Astrocyte of the cerebellum (primary cell): ENCODE data around the gene S100A2.

Experiments used
- DNase-seq: peaks from one replicate; pipeline ENCODE4 v3.0.0-alpha.2; 2011; ENCODE audit warnings: low read depth
- H3K4me3 ChIP-seq: 2 replicates; pipeline ENCODE4 v1.5.1; 2011; ENCODE audit warnings: mild to moderate bottlenecking, low read depth, low read length, moderate library complexity
- in situ Hi-C: cut with HindIII; loops from 2 replicates; pipeline ENCODE4 v1.10.0; 2017; ENCODE audit warnings: low sequenced_read_pairs
- TF ChIP-seq, protein P1 (sequence below): IDR thresholded peaks from 2 replicates; pipeline ENCODE4 v1.5.1; 2012; ENCODE audit warnings: low read length, low read depth, moderate library complexity, mild to moderate bottlenecking; ENCODE audit errors: missing control alignments

Gene S100A2

DNA sequence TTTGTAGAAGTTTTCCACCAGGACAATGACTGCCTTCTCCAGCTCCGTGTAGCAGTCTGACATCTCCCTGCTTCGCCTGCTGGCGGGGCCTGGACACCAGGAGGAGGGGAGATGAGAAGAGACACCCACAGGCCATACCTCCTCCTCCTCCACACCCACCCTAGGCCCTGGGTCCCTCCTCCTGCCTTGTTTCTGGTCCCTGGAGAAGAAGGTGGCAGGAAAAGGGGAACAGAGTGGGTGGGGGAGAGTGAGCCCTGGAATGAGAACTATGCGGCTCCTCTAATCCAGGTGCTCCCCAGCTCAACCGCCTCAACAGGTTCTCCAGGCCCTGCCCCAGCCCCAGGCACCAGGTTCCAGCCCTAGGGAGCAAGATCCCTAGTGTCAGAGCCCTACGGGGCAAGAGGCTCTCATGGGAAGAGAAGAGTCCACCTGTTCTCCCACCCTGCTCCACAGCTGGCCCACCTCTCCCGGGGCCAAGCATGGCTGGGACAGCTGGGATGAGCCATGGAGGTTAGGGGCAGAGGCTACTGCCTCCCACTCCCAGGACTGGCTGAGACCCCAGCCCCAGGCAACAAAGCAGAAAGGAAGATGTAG lies 42.5 kb upstream of the S100A2 start:
- TF ChIP-seq, protein P1, sequence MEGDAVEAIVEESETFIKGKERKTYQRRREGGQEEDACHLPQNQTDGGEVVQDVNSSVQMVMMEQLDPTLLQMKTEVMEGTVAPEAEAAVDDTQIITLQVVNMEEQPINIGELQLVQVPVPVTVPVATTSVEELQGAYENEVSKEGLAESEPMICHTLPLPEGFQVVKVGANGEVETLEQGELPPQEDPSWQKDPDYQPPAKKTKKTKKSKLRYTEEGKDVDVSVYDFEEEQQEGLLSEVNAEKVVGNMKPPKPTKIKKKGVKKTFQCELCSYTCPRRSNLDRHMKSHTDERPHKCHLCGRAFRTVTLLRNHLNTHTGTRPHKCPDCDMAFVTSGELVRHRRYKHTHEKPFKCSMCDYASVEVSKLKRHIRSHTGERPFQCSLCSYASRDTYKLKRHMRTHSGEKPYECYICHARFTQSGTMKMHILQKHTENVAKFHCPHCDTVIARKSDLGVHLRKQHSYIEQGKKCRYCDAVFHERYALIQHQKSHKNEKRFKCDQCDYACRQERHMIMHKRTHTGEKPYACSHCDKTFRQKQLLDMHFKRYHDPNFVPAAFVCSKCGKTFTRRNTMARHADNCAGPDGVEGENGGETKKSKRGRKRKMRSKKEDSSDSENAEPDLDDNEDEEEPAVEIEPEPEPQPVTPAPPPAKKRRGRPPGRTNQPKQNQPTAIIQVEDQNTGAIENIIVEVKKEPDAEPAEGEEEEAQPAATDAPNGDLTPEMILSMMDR, result no peak
- in situ Hi-C loops, result no loop called here
- DNase-seq, result no peak
- peak overlapping the region; percentile 35 for H3K4me3 ChIP-seq

DNA sequence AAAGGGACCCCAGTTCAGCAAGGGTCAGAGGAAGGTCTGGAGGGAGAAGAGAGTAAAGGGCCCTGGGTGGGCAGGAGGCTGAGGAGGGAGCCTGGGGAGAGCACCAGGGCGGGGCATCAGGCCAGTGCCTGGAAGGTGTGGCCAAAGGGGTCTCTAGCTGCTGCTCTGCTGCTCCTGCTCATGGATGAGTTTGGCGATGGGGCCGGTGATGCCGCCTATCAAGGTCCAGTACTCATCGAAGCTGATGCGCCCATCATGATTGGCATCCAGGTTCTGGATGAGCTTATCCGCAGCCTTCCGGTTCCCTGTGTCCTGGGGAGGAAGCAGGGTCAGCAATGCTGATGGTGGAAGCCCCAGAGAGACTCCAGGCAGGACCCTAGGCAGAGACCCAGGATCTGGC lies 41.7 kb upstream of the S100A2 start:
- no peak for DNase-seq
- in situ Hi-C loops, result no loop called here
- H3K4me3 ChIP-seq, result no peak overlapping the region
- TF ChIP-seq, protein P1, result no peak

DNA sequence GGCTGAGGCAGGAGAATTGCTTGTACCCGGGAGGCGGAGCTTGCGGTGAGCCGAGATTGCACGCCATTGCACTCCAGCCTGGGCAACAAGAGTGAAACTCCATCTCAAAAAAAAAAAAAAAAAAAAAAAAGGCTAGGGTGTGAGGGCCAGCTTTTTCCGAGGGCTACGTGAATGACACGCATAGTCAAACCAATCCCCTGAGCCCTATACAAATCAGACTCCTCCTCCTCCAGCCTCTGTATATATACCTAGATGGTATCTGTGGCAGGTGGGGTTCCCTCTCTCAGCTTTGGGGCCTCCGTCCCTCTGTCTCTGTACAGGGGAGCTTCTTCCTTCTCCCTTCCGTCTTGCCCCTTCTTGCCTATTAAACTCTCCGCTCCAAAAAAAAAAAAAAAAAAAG lies 40.5 kb upstream of the S100A2 start:
- no peak for DNase-seq
- no peak overlapping the region for H3K4me3 ChIP-seq
- TF ChIP-seq, protein P1, result no peak
- in situ Hi-C loops, result no loop called here

DNA sequence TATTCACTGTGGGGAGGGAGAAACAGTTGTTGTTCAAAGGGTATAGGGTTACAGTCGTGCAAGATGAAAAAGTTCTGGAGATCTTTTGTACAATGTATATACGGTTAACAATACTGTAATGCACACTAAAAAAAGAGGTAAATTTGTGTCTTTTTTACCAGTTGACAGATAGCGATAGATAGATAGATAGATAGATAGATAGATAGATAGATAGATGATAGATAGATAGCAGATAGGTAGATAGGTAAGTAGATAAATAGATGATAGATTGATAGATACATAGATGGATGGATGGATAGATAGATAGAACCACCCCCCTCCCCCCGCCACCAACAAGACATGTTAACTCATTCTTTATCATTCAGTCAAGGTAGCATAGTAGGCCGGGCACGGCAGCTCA lies 37.1 kb upstream of the S100A2 start:
- TF ChIP-seq, protein P1, result no peak
- no peak overlapping the region for H3K4me3 ChIP-seq
- no peak for DNase-seq
- in situ Hi-C loops, result no loop called here

DNA sequence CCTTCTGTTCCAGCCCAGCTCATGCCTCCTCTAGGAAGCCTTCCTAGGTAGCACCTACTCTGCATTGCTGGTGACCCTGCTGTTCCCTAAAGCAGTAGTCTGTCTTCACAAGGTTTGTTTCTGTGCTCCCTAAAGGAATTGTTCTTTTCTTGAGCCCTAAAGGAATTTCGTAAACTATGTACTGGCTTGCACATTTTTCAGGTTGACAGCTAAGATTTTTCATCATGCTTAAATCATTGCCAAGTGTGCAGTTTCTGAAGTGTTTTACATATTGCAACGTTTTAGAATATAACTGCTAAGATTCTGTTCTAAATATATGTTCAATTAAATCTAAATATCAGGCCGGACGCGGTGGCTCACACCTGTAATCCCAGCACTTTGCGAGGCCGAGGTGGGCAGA lies 34.2 kb upstream of the S100A2 start:
- in situ Hi-C loops, result no loop called here
- DNase-seq, result no peak
- no peak overlapping the region for H3K4me3 ChIP-seq
- TF ChIP-seq, protein P1, result no peak

DNA sequence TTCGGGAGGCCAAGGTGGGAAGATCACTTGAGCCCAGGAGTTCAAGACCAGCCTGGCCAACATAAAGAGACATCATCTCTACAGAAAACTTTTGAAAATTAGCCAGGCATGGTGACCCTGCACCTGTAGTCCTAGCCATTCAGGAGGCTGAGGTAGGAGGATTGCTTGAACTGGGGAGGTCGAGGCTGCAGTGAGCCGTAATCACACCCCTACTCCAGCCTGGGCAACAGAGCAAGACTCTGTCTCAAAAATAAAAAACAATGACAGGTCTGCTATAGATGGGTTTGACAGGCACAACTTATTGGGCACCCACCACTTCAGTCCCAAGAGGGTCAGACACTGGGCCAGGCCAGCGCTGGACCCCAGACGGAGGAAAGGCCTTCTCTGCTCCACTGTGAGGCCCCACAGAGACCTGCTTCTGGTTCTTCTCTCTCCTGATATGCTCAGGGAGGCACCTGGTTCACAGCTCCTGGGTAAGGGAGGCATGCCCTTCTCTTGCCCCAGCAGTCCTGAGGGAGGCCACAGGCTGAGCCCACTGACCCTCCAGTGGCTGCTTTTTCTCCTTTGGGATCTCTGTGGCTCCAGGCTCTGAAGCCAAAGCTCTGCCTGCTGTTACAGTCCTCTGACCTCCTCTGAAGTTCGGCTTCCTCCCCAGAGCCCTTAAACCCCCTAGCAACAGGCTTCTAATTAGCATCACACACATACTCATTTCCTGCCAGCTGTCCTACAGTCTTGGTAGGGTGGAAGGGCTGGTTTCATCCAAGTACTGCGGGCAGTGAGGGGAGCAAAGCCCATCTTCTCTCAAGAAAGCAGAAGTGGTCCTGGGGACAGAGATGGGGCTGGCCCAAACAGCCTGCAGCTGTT lies 32.9 kb upstream of the S100A2 start:
- TF ChIP-seq, protein P1, result no peak
- peak; percentile 27 for DNase-seq
- in situ Hi-C loops, result no loop called here
- no peak overlapping the region for H3K4me3 ChIP-seq
